NCI-H1417 treated with DMSO at 0.1 percent for 48 hours (cell line): ENCODE data around the gene SLC44A1.
"Not testable (repeated sequence)": the region's sequence is repeated elsewhere in the genome, so short reads cannot be mapped to it uniquely, and the experiment has no call there.

Source experiments
- DNase-seq: peaks from one replicate; lab custom pipeline; 2025; lab: John Stamatoyannopoulos, UW

The SLC44A1 gene

GRCh38 chr9:105242557-105242956, 1.9 kb upstream of the SLC44A1 start:
- no peak for DNase-seq

GRCh38 chr9:105243015-105243686, 1.3 kb upstream of the SLC44A1 start:
- no peak for DNase-seq

- DNase-seq = no peak
Observed at GRCh38 chr9:105244734-105245028, 230 bp downstream of the SLC44A1 start.

- peak; percentile 79 for DNase-seq
Observed at GRCh38 chr9:105245029-105245890, 809 bp downstream of the SLC44A1 start.

- DNase-seq = no peak
Observed at GRCh38 chr9:105245891-105246161, 1.4 kb downstream of the SLC44A1 start.

GRCh38 chr9:105246656-105247173, 2.3 kb downstream of the SLC44A1 start:
- no peak for DNase-seq

- DNase-seq = no peak
Observed at GRCh38 chr9:105248691-105249090, 4.2 kb downstream of the SLC44A1 start.

- DNase-seq = no peak
Observed at GRCh38 chr9:105251133-105251532, 6.7 kb downstream of the SLC44A1 start.

- DNase-seq = no peak
Observed at GRCh38 chr9:105251733-105252404, 7.4 kb downstream of the SLC44A1 start.

- DNase-seq = no peak
Observed at GRCh38 chr9:105252405-105252756, 7.9 kb downstream of the SLC44A1 start.

- DNase-seq = no peak
Observed at GRCh38 chr9:105254226-105254625, 9.8 kb downstream of the SLC44A1 start.

- no peak for DNase-seq
Observed at GRCh38 chr9:105255421-105255820, 11.0 kb downstream of the SLC44A1 start.

- DNase-seq = not testable (repeated sequence)
Observed at GRCh38 chr9:105256569-105256968, 12.1 kb downstream of the SLC44A1 start.

GRCh38 chr9:105257809-105258208, 13.4 kb downstream of the SLC44A1 start:
- peak; percentile 47 for DNase-seq

GRCh38 chr9:105258225-105258737, 13.8 kb downstream of the SLC44A1 start:
- DNase-seq = no peak

GRCh38 chr9:105259274-105259673, 14.8 kb downstream of the SLC44A1 start:
- no peak for DNase-seq

GRCh38 chr9:105259731-105260612, 15.5 kb downstream of the SLC44A1 start:
- no peak for DNase-seq

GRCh38 chr9:105262497-105262896, 18.0 kb downstream of the SLC44A1 start:
- DNase-seq = no peak

GRCh38 chr9:105264380-105264779, 19.9 kb downstream of the SLC44A1 start:
- DNase-seq = no peak

- not testable (repeated sequence) for DNase-seq
Observed at GRCh38 chr9:105268254-105268653, 23.8 kb downstream of the SLC44A1 start.

GRCh38 chr9:105269593-105269992, 25.1 kb downstream of the SLC44A1 start:
- DNase-seq = no peak

GRCh38 chr9:105270711-105271110, 26.3 kb downstream of the SLC44A1 start:
- no peak for DNase-seq
